Measurements from ENCODE around the gene NFIB. TPM values are rescaled to one million over a fixed set of nuclear protein-coding genes. Genes with fewer than 3 reads are reported as not detected.
A peak's percentile ranks its signal among the peaks of the same experiment; 100 is the strongest.

NFIB gene
- total and polyA plus RNA-seq, 2 experiments from 2014 or later: 5.3 to 6.0 TPM

GRCh38 chr9:14098486-14099180 is 215.3 kb downstream of the NFIB start:
- Histone ChIP-seq H2AFZ (no peak overlapping the region), H3K27me3 (replicated peaks; ENCODE audit: insufficient read depth) (no peaks in the 10 kb centered on the region), H3K4me3 (no peak overlapping the region), H3K4me1 (ENCODE audit: insufficient read depth) (peaks cover 21% of the 10 kb centered on the region), H3K27ac (no peak overlapping the region), H3K4me2 (ENCODE audit: unreplicated experiment) (no peak overlapping the region), H4K20me1 (ENCODE audit: insufficient read depth) (no peaks in the 10 kb centered on the region), H3K9me3 (ENCODE audit: low read depth) (no peaks in the 10 kb centered on the region), H3K36me3 (ENCODE audit: low read depth) (no peaks in the 10 kb centered on the region), H3F3A (ENCODE audit: insufficient read depth) (no peaks in the 10 kb centered on the region), H3K79me2 (ENCODE audit: insufficient read depth) (no peaks in the 10 kb centered on the region), H3K9me2 (ENCODE audit: insufficient read depth) (no peaks in the 10 kb centered on the region), H3K9ac (no peak overlapping the region)
- WGBS, 2 experiments (ENCODE audit: low coverage in 1 of 2, low lambda C conversion rate in 2 of 2, missing lambda C conversion rate in 2 of 2): 87 to 89% methylated on average over 3 of the region's 3 CpGs
- in situ Hi-C loops (cut with MboI): no loop called here
- TF ChIP-seq EZH2phosphoT487 (IDR thresholded peaks at IDR 0.05; ENCODE audit: insufficient read depth, low read depth) (no peak), EZH2 (IDR thresholded peaks at IDR 0.05; ENCODE audit: insufficient read depth, poor library complexity, severe bottlenecking) (no peak)
- DNase-seq: no peak

- Histone ChIP-seq H3K27ac (no peak overlapping the region), H3K4me3 (no peak overlapping the region), H3K79me2 (ENCODE audit: insufficient read depth) (no peaks in the 10 kb centered on the region), H3K9me2 (ENCODE audit: insufficient read depth) (no peaks in the 10 kb centered on the region), H3K4me2 (ENCODE audit: unreplicated experiment) (peak overlapping the region; percentile 73), H3K4me1 (ENCODE audit: insufficient read depth) (peaks cover 14% of the 10 kb centered on the region), H3K9me3 (ENCODE audit: low read depth) (no peaks in the 10 kb centered on the region), H3F3A (ENCODE audit: insufficient read depth) (no peaks in the 10 kb centered on the region), H3K36me3 (ENCODE audit: low read depth) (no peaks in the 10 kb centered on the region), H2AFZ (no peak overlapping the region), H3K9ac (no peak overlapping the region), H3K27me3 (replicated peaks; ENCODE audit: insufficient read depth) (no peaks in the 10 kb centered on the region), H4K20me1 (ENCODE audit: insufficient read depth) (no peaks in the 10 kb centered on the region)
- 97 to 98% methylated on average over 6 of the region's 6 CpGs for WGBS, 2 experiments (ENCODE audit: low coverage in 1 of 2, low lambda C conversion rate in 2 of 2, missing lambda C conversion rate in 2 of 2)
- DNase-seq: no peak
- in situ Hi-C loops (cut with MboI): no loop called here
- TF ChIP-seq EZH2phosphoT487 (IDR thresholded peaks at IDR 0.05; ENCODE audit: insufficient read depth, low read depth) (no peak), EZH2 (IDR thresholded peaks at IDR 0.05; ENCODE audit: insufficient read depth, poor library complexity, severe bottlenecking) (no peak)
Measured at GRCh38 chr9:14097666-14098415, 216.1 kb downstream of the NFIB start.

GRCh38 chr9:14097215-14097614 is 216.7 kb downstream of the NFIB start:
- Histone ChIP-seq H3K4me1 (ENCODE audit: insufficient read depth) (peaks cover 9% of the 10 kb centered on the region; the same call in 1 of the 2 replicates), H3K9ac (no peak overlapping the region), H3K4me3 (no peak overlapping the region), H3K79me2 (ENCODE audit: insufficient read depth) (no peaks in the 10 kb centered on the region), H3K4me2 (ENCODE audit: unreplicated experiment) (peak overlapping the region; percentile 73), H3K9me3 (ENCODE audit: low read depth) (no peaks in the 10 kb centered on the region), H3K27ac (no peak overlapping the region), H3F3A (ENCODE audit: insufficient read depth) (no peaks in the 10 kb centered on the region), H4K20me1 (ENCODE audit: insufficient read depth) (no peaks in the 10 kb centered on the region), H3K9me2 (ENCODE audit: insufficient read depth) (no peaks in the 10 kb centered on the region), H2AFZ (no peak overlapping the region), H3K27me3 (replicated peaks; ENCODE audit: insufficient read depth) (no peaks in the 10 kb centered on the region), H3K36me3 (ENCODE audit: low read depth) (no peaks in the 10 kb centered on the region)
- in situ Hi-C loops (cut with MboI): no loop called here
- DNase-seq: peak; percentile 20
- TF ChIP-seq EZH2 (IDR thresholded peaks at IDR 0.05; ENCODE audit: insufficient read depth, poor library complexity, severe bottlenecking) (no peak), EZH2phosphoT487 (IDR thresholded peaks at IDR 0.05; ENCODE audit: insufficient read depth, low read depth) (no peak)
- 29 to 31% methylated on average over 4 of the region's 4 CpGs for WGBS, 2 experiments (ENCODE audit: low coverage in 1 of 2, low lambda C conversion rate in 2 of 2, missing lambda C conversion rate in 2 of 2)

GRCh38 chr9:14096258-14096922 is 217.6 kb downstream of the NFIB start:
- peak overlapping the region; percentile 73 for H2AFZ ChIP-seq
- peak overlapping the region; percentile 44 for H3K9ac ChIP-seq
- DNase-seq: peak; percentile 55

More at GRCh38 chr9:14096258-14096922, 217.6 kb downstream of the NFIB start:
- Histone ChIP-seq H3K9me2 (ENCODE audit: insufficient read depth) (peaks cover 4% of the 10 kb centered on the region; the same call in 1 of the 2 replicates), H3K4me3 (peak overlapping the region; percentile 60), H3K36me3 (ENCODE audit: low read depth) (no peaks in the 10 kb centered on the region), H3F3A (ENCODE audit: insufficient read depth) (no peaks in the 10 kb centered on the region), H3K4me2 (ENCODE audit: unreplicated experiment) (peak overlapping the region; percentile 73), H4K20me1 (ENCODE audit: insufficient read depth) (no peaks in the 10 kb centered on the region), H3K27me3 (replicated peaks; ENCODE audit: insufficient read depth) (no peaks in the 10 kb centered on the region), H3K9me3 (ENCODE audit: low read depth) (no peaks in the 10 kb centered on the region), H3K4me1 (ENCODE audit: insufficient read depth) (peaks cover 9% of the 10 kb centered on the region; the same call in 1 of the 2 replicates), H3K79me2 (ENCODE audit: insufficient read depth) (no peaks in the 10 kb centered on the region), H3K27ac (peak overlapping the region; percentile 4; the same call in 1 of the 2 replicates)
- in situ Hi-C loops (cut with MboI): no loop called here
- TF ChIP-seq EZH2phosphoT487 (IDR thresholded peaks at IDR 0.05; ENCODE audit: insufficient read depth, low read depth) (no peak), EZH2 (IDR thresholded peaks at IDR 0.05; ENCODE audit: insufficient read depth, poor library complexity, severe bottlenecking) (no peak)
- WGBS, 2 experiments (ENCODE audit: low coverage in 1 of 2, low lambda C conversion rate in 2 of 2, missing lambda C conversion rate in 2 of 2): 7 to 9% methylated on average over 15 of the region's 15 CpGs

Measured in GM23248 (cell line).